Ectodermal cell (in vitro differentiated cells): ENCODE measurements around the gene MNAT1.
"Not testable (repeated sequence)": the region's sequence is repeated elsewhere in the genome, so short reads cannot be mapped to it uniquely, and the experiment has no call there.

ENCODE experiments used
- H3K27ac ChIP-seq: 2 replicates; pipeline ENCODE4 v1.7.0; 2013; ENCODE audit warnings: mild to moderate bottlenecking, low read depth, low read length; ENCODE audit not compliant: insufficient read depth, poor library complexity, severe bottlenecking
- H3K27me3 ChIP-seq: 2 replicates; pipeline ENCODE4 v1.7.0; 2013; ENCODE audit warnings: mild to moderate bottlenecking, low read length; ENCODE audit not compliant: insufficient read depth, control insufficient read depth, poor library complexity, severe bottlenecking
- H3K36me3 ChIP-seq: one replicate; pipeline ENCODE4 v1.7.0; 2013; ENCODE audit warnings: low read length; ENCODE audit not compliant: control insufficient read depth, insufficient read depth
- H3K4me1 ChIP-seq: one replicate; pipeline ENCODE4 v1.7.0; 2013; ENCODE audit warnings: low read length; ENCODE audit not compliant: control insufficient read depth, insufficient read depth
- H3K4me3 ChIP-seq: 2 replicates; pipeline ENCODE4 v1.7.0; 2013; ENCODE audit warnings: low read depth, low read length, control low read depth; ENCODE audit not compliant: insufficient read depth
- H3K9me3 ChIP-seq: 2 replicates; pipeline ENCODE4 v1.7.0; 2013; ENCODE audit warnings: mild to moderate bottlenecking, low read length, moderate library complexity; ENCODE audit not compliant: control insufficient read depth
- WGBS, 2 experiments: methylation state at CpG; one replicate each; pipeline ENCODE4 v1.1.7; 2013; ENCODE audit warnings: missing lambda C conversion rate in 2 of 2; 5-methylcytosine and 5-hydroxymethylcytosine counted together

Gene MNAT1

DNA sequence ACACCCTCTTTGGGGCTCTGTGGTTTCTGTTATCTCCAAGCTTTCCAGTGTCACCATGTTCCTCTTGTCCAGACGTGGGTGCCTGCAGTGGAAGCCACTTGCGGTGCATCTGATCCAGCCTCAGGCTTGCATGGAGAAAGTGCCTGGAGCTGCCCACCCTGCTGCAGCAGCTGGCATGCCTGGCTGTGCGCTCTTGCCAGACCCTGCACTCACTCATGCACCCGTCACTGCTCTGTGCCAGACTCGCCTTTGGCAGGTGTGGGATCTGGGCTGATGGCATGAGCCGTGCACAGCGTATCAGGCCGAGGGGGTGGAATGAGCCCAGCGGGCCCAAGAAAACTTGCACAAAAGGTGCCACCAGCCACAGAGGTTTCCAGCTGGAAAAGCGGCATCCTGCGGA, 105.1 kb downstream of the MNAT1 start:
- Histone ChIP-seq H3K36me3 (peaks cover 9% of the 10 kb centered on the region), H3K9me3 (no peaks in the 10 kb centered on the region), H3K27ac (no peak overlapping the region), H3K4me1 (no peaks in the 10 kb centered on the region), H3K4me3 (no peak overlapping the region), H3K27me3 (no peaks in the 10 kb centered on the region)
- WGBS, 2 experiments, result 95 to 96% methylated on average over 11 of the region's 11 CpGs

GRCh38 chr14:60840313-60840712, 105.8 kb downstream of the MNAT1 start:
- WGBS, 2 experiments, result 81 to 92% methylated on average over 1 of the region's 1 CpG
- Histone ChIP-seq H3K4me1 (no peaks in the 10 kb centered on the region), H3K4me3 (no peak overlapping the region), H3K9me3 (no peaks in the 10 kb centered on the region), H3K27me3 (no peaks in the 10 kb centered on the region), H3K27ac (no peak overlapping the region), H3K36me3 (peaks cover 9% of the 10 kb centered on the region)

DNA sequence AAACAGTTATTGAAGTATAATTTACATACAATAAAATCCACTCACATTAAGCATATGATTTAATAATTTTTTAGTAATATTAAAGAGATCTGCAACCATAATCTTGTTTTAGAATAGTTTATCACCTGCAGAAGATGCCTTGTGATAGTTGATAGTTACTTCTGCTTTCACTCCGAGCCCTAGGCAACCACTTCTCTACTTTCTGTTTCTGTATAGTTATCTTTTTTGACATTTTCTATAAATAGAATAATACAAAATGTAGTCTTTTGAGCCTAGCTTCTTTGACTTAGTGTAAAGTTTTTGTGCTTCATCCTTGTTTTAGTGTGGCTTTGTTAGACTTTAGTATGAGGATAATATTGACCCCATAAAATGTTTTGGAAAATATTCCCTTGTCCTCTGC, 111.0 kb downstream of the MNAT1 start:
- Histone ChIP-seq H3K27ac (no peak overlapping the region), H3K9me3 (peaks cover 5% of the 10 kb centered on the region), H3K27me3 (no peaks in the 10 kb centered on the region), H3K36me3 (peaks cover 4% of the 10 kb centered on the region), H3K4me1 (no peaks in the 10 kb centered on the region), H3K4me3 (no peak overlapping the region)
- no CpG with 5 or more reads among the region's 1 CpG for WGBS, 2 experiments

DNA sequence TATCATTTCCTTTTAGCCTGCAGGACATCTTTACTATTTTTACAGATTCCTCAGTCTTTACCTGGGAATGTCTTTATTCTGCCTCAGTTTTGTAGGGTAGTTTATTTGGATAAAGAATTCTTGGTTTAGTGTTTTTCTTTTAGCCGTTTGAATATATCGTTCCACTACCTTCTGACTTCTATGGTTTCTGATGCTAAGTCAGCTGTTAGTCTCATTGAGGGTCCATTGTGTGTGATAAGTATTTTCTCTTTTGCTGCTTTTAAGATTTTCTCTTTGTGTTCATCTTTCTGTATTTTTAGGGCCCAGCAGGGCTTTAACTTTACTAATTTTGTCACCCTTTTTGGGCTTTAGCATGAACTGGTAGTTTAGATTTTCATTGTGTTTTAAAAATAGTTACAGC, 113.5 kb downstream of the MNAT1 start:
- H3K9me3 ChIP-seq, result peaks cover 5% of the 10 kb centered on the region
- H3K27ac ChIP-seq, result no peak overlapping the region
- no peaks in the 10 kb centered on the region for H3K27me3 ChIP-seq
- no peaks in the 10 kb centered on the region for H3K4me1 ChIP-seq
- no peak overlapping the region for H3K4me3 ChIP-seq
- peaks cover 4% of the 10 kb centered on the region for H3K36me3 ChIP-seq
- WGBS, 2 experiments, result 91 to 98% methylated on average over 2 of the region's 2 CpGs

- H3K36me3 ChIP-seq, H3K9me3 ChIP-seq: not testable (repeated sequence)
- 92 to 93% methylated on average over 5 of the region's 5 CpGs for WGBS, 2 experiments
These were observed 117.1 kb downstream of the MNAT1 start for GRCh38 chr14:60851692-60852091.

DNA sequence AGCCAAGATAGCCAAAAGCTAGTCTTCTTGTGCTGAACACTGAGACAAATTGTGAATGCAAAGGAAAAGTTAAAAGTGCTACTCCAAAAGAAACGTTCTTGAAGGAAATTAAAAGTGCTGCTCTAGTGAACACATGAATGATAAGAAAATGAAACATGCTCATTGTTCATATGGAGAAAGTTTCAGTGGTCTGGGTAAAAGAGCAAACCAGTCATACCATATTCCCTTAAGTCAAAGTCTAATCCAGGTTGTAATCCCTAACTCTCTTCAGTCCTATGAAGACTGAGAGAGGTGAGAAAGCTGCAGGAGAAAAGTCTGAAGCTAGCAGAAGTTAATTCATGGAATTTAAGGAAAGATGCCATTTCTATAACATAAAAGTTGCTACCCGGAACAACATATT, 121.5 kb downstream of the MNAT1 start:
- Histone ChIP-seq H3K4me1 (no peaks in the 10 kb centered on the region), H3K4me3 (no peak overlapping the region), H3K27ac (no peak overlapping the region), H3K36me3 (no peaks in the 10 kb centered on the region), H3K9me3 (no peaks in the 10 kb centered on the region), H3K27me3 (no peaks in the 10 kb centered on the region)
- 90 to 96% methylated on average over 1 to 2 of the region's 2 CpGs for WGBS, 2 experiments

More at GRCh38 chr14:60851692-60852091, 117.1 kb downstream of the MNAT1 start:
- not testable (repeated sequence) for H3K4me3 ChIP-seq, H3K27ac ChIP-seq, H3K4me1 ChIP-seq, H3K27me3 ChIP-seq

- Histone ChIP-seq H3K9me3 (no peaks in the 10 kb centered on the region), H3K4me3 (no peak overlapping the region), H3K36me3 (no peaks in the 10 kb centered on the region), H3K27me3 (no peaks in the 10 kb centered on the region), H3K4me1 (no peaks in the 10 kb centered on the region), H3K27ac (no peak overlapping the region)
- 90 to 98% methylated on average over 1 of the region's 2 CpGs for WGBS, 2 experiments
These were observed 125.0 kb downstream of the MNAT1 start for GRCh38 chr14:60859525-60859924.

DNA sequence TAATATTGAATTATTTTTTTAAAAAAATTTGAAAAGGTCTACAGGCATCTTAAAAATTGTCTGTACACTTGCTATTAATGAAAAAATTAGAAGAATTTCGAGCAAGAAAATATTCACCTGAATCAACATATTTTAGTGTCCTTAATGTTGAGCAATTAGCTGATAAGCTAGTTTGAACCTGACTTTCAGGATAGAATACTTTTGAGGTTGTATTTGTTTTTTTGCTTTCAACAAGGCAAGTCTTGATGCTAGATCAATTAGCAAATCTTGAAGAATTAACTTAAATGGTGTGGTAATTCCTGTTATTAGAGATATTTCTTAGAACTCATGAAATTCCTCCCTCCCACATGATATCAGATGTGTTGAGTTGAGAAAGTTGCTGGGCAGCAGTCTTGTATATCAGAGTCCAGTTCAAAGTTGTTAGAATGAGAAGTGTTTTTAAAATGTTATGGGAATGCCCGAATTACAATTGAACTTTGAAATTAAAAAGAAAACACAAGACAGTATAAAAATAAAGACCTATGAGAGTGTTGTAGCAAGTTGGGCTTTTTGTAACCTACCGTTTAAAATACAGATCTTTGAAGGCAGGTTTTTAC, 127.1 kb downstream of the MNAT1 start:
- H3K36me3 ChIP-seq, result no peaks in the 10 kb centered on the region
- no peak overlapping the region for H3K27ac ChIP-seq
- no peak overlapping the region for H3K4me3 ChIP-seq
- no peaks in the 10 kb centered on the region for H3K27me3 ChIP-seq
- no peaks in the 10 kb centered on the region for H3K4me1 ChIP-seq
- WGBS, 2 experiments, result 84 to 100% methylated on average over 1 to 3 of the region's 3 CpGs
- H3K9me3 ChIP-seq, result no peaks in the 10 kb centered on the region

DNA sequence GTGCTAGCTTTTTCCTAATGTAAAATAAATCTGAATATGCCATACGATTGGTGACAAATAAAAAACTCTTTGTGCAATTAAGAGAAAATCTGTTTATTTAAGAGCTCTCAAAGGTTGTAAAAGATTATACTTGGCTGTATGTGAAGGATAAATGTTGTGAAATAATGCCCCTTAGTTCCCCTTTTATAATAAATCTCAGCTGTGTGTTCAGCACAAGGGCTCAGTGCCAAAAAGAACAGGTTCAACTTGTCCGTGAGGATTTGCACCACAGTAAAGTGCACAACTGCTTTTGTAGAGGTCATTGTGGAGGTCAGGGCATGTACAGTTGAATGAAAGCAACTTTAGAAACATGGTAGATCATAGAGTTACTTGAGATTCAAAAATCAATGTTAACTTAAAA, 127.7 kb downstream of the MNAT1 start:
- Histone ChIP-seq H3K4me1 (no peaks in the 10 kb centered on the region), H3K9me3 (no peaks in the 10 kb centered on the region), H3K27me3 (no peaks in the 10 kb centered on the region), H3K36me3 (no peaks in the 10 kb centered on the region), H3K4me3 (no peak overlapping the region), H3K27ac (no peak overlapping the region)
- 89 to 93% methylated on average over 2 of the region's 2 CpGs for WGBS, 2 experiments

DNA sequence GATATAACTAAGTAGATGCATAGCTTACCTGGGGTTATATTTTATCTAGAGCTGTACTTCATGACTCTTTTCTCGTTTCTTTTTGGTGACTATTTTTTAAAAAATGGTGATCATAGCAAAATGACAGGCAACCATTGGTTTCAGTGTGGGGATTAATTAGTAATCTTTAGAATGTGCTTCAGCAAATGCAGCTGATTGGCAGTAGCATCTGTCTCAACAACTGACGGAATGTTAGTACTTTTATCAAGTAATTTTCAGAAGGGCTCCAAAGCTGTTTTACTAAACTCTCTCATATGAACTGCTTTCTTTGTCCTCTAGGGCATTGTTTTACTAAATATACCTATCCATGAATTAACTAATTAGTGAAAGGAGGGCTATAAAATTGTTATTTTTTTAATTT, 128.7 kb downstream of the MNAT1 start:
- no peaks in the 10 kb centered on the region for H3K4me1 ChIP-seq
- WGBS, 2 experiments, result 95 to 100% methylated on average over 2 of the region's 2 CpGs
- H3K36me3 ChIP-seq, result no peaks in the 10 kb centered on the region
- no peaks in the 10 kb centered on the region for H3K27me3 ChIP-seq
- H3K27ac ChIP-seq, result no peak overlapping the region
- no peaks in the 10 kb centered on the region for H3K9me3 ChIP-seq
- H3K4me3 ChIP-seq, result no peak overlapping the region
